Measurements from ENCODE around the gene ERVH48-1. TPM values are rescaled to one million over a fixed set of nuclear protein-coding genes. Genes with fewer than 3 reads are reported as not detected.
A peak's percentile ranks its signal among the peaks of the same experiment; 100 is the strongest.
"Not testable (repeated sequence)": the region's sequence is repeated elsewhere in the genome, so short reads cannot be mapped to it uniquely, and the experiment has no call there.

ERVH48-1 gene
- total and polyA plus RNA-seq, 12 donors: not detected

DNA sequence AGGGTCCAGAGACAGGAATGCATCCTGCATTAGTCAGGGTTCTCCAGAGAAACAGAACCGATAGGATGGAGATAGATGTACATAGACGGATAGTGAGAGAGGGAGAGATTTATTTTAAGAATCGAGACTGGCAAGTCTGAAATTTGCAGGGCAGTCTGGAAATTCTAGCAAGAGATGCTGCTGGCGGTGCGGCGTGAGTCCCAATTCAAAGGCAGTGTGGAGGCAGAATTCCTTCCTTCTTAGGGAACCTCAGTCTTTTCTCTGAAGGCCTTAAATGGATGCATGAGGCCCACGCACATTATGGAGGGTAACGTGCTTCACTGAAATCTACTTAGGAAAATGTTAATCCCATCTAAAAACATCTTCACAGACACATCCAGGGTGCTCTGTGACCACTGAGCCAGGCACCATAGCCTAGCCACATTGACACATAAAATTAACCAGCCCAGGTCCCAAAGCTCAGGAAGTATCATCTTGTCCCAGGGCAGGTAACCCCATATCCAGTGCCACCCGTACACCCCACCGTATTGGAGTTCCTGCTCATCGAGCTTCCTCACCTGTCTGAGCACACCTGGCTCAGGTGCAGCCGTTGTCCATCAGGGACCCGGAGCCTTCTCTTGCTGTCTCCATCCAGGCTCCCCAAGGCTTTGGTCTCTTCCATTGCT lies 39.2 kb upstream of the ERVH48-1 start:
- intact Hi-C loops (cut with DNase I): loop anchor here in 1 of 2 donors (5.0 kb wide), 1 partner anchor 42 kb away; no protein-coding TSS in a partner anchor
- no peak overlapping the region for H3K27ac ChIP-seq
- WGBS, 4 donors: 91 to 93% (median 92%) methylated on average over 13 of the region's 13 CpGs

DNA sequence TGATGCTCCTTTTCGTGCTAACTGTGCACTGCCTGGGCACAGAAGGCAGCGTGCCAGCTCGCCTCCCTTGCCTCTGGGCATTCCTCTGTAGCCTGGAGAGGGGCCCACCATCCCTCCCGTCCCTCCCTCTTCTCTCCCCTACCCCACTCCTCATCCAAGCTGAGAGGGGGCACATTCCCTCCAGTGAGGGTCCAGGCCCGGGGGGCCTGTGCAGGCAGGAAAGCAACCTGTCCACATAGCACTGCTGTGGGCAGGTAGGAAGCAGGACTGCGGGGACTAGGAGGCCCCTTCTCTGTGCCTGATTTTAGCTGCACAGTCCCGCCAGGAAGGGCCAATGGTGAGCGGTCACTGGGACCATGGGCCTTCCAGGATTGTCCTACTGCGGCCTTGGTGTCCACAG lies 38.7 kb upstream of the ERVH48-1 start:
- 84 to 93% (median 91%) methylated on average over 9 of the region's 9 CpGs for WGBS, 4 donors
- H3K27me3 ChIP-seq: no peaks in the 10 kb centered on the region
- H3K9me3 ChIP-seq (replicated peaks in 1 of 3): no peaks in the 10 kb centered on the region
- no peaks in the 10 kb centered on the region for H3K36me3 ChIP-seq (replicated peaks in 1 of 2)
- no peaks in the 10 kb centered on the region for H3K4me1 ChIP-seq (replicated peaks in 1 of 2)
- intact Hi-C loops (cut with DNase I): no loop called here
- H3K4me3 ChIP-seq: no peak overlapping the region
- TF ChIP-seq, protein P1, sequence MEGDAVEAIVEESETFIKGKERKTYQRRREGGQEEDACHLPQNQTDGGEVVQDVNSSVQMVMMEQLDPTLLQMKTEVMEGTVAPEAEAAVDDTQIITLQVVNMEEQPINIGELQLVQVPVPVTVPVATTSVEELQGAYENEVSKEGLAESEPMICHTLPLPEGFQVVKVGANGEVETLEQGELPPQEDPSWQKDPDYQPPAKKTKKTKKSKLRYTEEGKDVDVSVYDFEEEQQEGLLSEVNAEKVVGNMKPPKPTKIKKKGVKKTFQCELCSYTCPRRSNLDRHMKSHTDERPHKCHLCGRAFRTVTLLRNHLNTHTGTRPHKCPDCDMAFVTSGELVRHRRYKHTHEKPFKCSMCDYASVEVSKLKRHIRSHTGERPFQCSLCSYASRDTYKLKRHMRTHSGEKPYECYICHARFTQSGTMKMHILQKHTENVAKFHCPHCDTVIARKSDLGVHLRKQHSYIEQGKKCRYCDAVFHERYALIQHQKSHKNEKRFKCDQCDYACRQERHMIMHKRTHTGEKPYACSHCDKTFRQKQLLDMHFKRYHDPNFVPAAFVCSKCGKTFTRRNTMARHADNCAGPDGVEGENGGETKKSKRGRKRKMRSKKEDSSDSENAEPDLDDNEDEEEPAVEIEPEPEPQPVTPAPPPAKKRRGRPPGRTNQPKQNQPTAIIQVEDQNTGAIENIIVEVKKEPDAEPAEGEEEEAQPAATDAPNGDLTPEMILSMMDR (IDR thresholded peaks at IDR 0.05): no peak
- no peak for TF ChIP-seq POLR2A (IDR thresholded peaks at IDR 0.05)
- no peak overlapping the region for H3K27ac ChIP-seq
- peak in 1 of 7 donors; percentile 31 for DNase-seq

More for the DNA sequence above, 39.2 kb upstream of the ERVH48-1 start:
- H3K4me1 ChIP-seq (replicated peaks in 1 of 2): no peaks in the 10 kb centered on the region
- peak in 1 of 7 donors; percentile 35 for DNase-seq
- H3K27me3 ChIP-seq: no peaks in the 10 kb centered on the region
- H3K4me3 ChIP-seq: no peak overlapping the region
- H3K36me3 ChIP-seq (replicated peaks in 1 of 2): no peaks in the 10 kb centered on the region
- H3K9me3 ChIP-seq (replicated peaks in 1 of 3): no peaks in the 10 kb centered on the region
- TF ChIP-seq, protein P1 (IDR thresholded peaks at IDR 0.05): no peak
- TF ChIP-seq POLR2A (IDR thresholded peaks at IDR 0.05): no peak

DNA sequence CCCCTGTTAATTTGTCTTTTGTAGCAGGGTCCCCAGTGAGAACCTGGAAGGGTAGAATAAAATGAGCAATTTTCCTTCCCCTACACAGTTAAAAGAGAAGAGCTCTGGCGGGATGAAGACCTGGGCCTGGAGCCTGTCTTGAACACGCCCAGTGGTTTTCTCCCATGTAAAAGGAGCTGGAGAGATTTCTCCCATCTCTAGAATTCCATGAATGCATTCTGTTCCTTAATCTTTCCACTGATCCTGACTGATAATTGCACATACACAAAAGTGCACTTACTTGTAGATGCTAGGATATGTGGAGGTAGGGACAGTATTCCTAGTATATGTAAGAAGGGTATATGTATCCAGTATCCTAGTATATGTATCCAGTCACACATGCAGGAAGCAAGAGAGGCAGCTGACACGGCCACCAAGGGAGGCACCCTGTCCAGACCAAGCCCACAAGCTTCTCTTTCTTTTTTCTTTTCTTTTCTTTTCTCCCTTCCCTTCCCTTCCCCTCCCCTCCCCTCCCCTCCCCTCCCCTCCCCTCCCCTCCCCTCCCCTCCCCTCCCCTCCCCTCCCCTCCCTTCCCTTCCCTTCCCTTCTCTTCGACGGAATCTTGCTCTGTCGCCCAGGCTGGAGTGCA lies 37.1 kb upstream of the ERVH48-1 start:
- DNase-seq: peak in 1 of 7 donors; percentile 14
- Histone ChIP-seq H3K27me3 (no peaks in the 10 kb centered on the region), H3K9me3 (replicated peaks in 1 of 3) (no peaks in the 10 kb centered on the region), H3K4me1 (replicated peaks in 1 of 2) (no peaks in the 10 kb centered on the region), H3K36me3 (replicated peaks in 1 of 2) (no peaks in the 10 kb centered on the region), H3K4me3 (no peak overlapping the region), H3K27ac (no peak overlapping the region)
- 78 to 82% (median 78%) methylated on average over 3 to 6 of the region's 6 CpGs for WGBS, 4 donors
- no peak for TF ChIP-seq POLR2A (IDR thresholded peaks at IDR 0.05)
- TF ChIP-seq, protein P1 (IDR thresholded peaks at IDR 0.05): no peak
- intact Hi-C loops (cut with DNase I): no loop called here

DNA sequence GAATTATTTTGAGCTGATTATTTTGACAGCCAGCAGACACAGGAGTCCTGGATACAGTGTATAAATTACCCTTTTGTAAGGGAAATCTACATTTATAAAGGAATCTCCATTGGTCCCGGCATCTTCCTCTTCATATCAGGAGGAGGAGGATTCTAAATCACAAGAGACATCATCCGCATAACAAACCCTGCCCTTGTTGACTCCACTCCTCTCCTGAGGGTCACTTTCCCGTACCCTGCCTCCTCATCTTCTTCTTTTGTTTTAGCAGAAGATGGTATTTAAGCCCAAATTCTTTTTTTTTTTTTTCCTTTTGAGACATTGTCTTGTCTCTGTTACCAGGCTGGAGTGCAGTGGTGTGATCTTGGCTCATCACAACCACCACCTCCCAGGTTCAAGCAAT lies 34.3 kb upstream of the ERVH48-1 start:
- no peaks in the 10 kb centered on the region for H3K36me3 ChIP-seq (replicated peaks in 1 of 2)
- H3K9me3 ChIP-seq (replicated peaks in 1 of 3): no peaks in the 10 kb centered on the region
- WGBS, 4 donors: 87 to 89% (median 88%) methylated on average over 3 of the region's 3 CpGs
- H3K4me1 ChIP-seq (replicated peaks in 1 of 2): no peaks in the 10 kb centered on the region
- H3K27ac ChIP-seq: no peak overlapping the region
- H3K4me3 ChIP-seq: no peak overlapping the region
- no peak for TF ChIP-seq POLR2A (IDR thresholded peaks at IDR 0.05)
- TF ChIP-seq, protein P1 (IDR thresholded peaks at IDR 0.05): no peak
- H3K27me3 ChIP-seq: no peaks in the 10 kb centered on the region
- intact Hi-C loops (cut with DNase I): loop anchor here in 1 of 2 donors (2.0 kb wide), 1 partner anchor 73 kb away; no protein-coding TSS in a partner anchor
- DNase-seq: no peak

DNA sequence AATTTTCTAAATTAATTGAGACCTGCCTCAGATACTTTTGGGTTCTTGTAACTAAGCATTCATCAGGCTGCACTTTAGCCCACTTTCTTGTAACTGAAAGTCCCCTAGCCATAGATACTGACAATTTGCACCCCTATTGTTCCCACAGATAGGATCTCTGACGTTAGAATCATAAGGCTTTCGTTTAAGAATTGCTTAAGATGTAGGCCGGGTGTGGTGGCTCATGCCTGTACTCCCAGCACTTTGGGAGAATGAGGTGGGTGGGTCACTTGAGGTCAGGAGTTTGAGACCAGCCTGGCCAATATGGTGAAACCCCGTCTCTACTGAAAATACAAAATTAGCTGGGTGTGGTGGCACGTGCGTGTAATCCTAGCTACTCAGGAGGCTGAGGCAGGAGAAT lies 32.7 kb upstream of the ERVH48-1 start:
- WGBS, 4 donors: 74 to 77% (median 76%) methylated on average over 6 of the region's 6 CpGs
- H3K36me3 ChIP-seq (replicated peaks in 1 of 2); H3K27ac ChIP-seq; H3K27me3 ChIP-seq; intact Hi-C loops (cut with DNase I); H3K4me1 ChIP-seq (replicated peaks in 1 of 2); H3K4me3 ChIP-seq; H3K9me3 ChIP-seq (replicated peaks in 1 of 3): not testable (repeated sequence)
- DNase-seq: peak in 1 of 7 donors; percentile 10
